GM19025 (cell line): Measurements from ENCODE around the gene GALNT13.
A peak's percentile ranks its signal among the peaks of the same experiment; 100 is the strongest.

Source experiments
- ATAC-seq: cut with Tn5 transposase; IDR thresholded peaks from one replicate; pipeline ENCODE4 v1.9.1; 2021; ENCODE audit warnings: mild to moderate bottlenecking, low read depth, moderate library complexity; ENCODE audit not compliant: unreplicated experiment

GALNT13 gene

DNA sequence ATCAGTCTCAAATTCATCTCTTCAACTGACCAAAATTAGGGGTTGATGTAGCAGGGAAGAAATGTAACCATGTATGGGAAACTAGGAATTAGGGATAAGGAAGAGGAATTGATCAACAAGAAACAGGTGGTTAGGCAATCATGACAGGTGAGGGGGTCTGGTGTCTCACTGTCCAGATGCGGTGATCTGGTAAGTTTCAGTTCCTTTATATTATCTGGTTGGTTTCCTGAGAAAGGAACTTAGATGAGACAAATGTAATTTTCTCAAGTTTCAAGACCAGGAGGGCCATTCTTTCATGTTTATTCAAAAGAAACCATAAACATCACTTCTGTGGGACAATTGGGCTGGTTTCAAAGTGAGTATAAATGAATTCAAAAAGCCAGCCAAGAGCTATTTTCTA, 520.5 kb downstream of the GALNT13 start:
- ATAC-seq, result peak; percentile 65

GRCh38 chr2:154394600-154394999, 522.9 kb downstream of the GALNT13 start:
- no peak for ATAC-seq

GRCh38 chr2:154400563-154401290, 529.0 kb downstream of the GALNT13 start:
- ATAC-seq, result no peak

GRCh38 chr2:154402213-154402612, 530.5 kb downstream of the GALNT13 start:
- no peak for ATAC-seq

DNA sequence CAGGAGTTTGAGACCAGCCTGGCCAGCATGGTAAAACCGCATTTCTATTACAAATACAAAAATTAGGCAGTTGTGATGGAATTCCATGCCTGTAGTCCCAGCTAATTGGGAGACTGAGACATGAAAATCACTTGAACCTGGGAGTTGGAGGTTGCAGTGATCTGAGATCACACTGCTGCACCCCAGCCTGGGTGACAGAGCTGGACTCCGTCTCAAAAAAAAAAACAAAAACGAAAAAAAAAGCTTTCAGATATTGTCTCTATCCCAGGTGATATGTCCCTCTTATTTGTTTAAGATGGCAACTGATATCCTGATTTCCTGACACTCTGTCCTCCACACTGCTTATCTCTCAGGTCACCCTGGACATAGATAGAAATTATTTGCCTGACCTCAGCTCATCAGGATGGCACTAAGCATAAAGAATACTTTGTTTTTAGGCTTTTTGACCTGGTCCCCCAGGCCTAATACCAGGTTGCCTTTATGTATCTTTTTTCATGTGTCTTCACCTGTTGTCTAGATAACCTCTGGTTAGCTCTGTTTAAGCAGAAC, 531.6 kb downstream of the GALNT13 start:
- ATAC-seq, result no peak

- no peak for ATAC-seq
These were observed 537.1 kb downstream of the GALNT13 start for GRCh38 chr2:154408786-154409185.

DNA sequence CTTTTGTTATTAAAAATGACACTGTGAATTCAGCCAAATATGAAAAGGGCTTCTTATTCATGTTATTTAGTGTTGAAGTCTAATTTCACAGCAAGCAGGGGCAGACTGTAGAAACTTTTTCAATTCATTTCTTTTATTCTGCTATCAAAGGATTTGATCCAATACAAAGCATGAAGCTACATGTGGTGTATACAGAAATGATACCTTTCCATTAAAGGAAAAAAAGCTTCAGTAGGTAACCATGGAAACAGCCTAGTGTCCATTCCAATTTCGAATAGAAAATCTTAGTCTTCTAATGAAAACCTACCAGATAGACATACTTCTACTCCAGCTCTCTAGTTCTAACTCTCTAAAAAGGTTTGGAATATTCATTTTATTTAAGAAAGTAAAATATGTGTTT, 550.5 kb downstream of the GALNT13 start:
- ATAC-seq, result no peak

GRCh38 chr2:154425994-154426393, 554.3 kb downstream of the GALNT13 start:
- ATAC-seq, result no peak

DNA sequence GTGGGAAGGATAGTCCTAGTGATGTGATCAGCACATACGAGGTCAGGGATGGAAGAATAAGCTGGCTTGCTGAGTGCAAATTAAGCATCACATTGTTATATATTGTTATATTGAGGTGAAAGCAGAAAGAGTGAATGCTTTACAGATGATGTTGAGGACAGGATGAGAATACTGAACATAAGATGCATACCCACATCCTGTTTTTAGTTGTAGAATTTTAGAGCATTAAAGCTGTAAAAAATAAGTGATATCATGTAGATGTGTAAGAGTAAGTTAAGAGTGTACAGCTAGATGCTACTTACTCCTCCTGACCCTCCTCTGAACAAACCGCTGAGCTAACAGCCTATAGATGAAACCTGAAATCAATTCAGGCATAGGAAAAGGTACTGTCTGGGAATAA, 555.7 kb downstream of the GALNT13 start:
- ATAC-seq, result no peak

DNA sequence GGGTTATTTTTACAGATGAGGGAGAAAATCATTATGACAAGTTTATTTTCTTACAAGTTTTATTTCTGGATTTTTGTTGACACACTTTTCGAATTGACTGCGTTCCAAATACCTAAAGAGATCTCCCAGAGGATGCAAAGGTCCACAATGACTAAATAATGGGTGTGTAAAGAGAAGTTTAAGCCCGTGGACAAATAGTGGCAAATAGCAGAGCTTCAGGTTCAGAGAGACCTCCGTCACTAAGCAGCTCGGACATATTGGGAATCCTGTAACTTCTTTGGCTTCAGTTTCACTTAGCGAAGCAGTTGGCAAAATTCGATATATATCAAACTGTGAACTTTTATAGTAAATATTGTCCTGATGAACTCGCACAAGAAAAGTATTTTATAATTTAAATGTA, 556.3 kb downstream of the GALNT13 start:
- no peak for ATAC-seq

DNA sequence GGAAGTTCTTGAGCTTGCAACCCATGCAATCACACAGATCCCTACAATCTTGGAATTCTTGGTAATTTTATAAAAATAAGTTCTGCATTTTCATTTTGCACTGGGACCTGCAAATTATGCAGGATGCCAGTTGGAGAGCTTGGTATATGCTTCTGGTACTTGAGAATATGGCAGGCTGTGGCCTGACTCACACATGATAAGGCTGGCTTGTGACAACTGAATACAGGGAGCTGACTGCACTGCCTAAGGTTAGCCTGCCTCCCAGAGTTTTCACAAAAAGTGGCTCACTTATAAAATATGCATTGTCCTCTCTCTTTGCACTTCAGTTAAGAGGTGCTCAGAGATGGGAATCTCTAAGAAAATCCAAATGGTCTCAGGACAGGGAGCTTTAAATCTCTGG, 561.3 kb downstream of the GALNT13 start:
- no peak for ATAC-seq

DNA sequence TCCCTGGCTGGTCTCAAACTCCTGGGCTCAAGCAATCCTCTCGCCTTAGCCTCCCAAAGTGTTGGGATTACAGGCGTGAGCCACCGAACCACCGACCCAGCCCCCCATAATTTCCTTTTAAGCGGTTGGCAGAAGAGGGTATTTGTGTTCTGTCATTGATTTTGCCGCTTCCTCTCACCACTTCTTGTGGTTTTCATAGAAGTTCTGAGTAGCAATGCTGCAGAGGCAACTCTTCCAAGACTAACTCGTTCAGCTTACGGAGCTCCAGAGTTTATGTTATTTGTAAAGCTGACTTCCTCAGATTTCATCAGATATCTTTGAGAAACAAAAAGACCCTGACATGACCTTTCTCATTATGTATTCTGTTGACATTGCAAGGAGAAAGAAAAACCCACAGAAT, 565.4 kb downstream of the GALNT13 start:
- no peak for ATAC-seq

DNA sequence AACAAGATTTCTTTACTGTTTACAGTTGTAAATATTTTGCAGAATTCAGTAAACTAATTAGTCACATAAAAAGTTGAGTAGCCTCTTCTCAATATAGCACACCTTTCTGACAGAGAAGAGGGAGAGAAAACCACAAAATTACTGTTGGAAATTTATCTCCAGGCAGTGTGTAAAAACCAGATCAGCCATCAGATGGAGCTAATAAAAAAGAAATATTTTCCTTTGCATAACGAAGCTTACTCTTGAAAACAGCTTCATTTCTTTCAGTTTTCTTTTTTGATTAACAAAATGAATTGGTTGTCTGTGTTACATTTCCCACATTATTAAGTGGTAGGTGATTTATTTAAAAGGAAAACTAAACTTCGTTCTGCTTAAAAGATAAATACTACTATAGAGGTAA, 567.4 kb downstream of the GALNT13 start:
- ATAC-seq, result no peak

DNA sequence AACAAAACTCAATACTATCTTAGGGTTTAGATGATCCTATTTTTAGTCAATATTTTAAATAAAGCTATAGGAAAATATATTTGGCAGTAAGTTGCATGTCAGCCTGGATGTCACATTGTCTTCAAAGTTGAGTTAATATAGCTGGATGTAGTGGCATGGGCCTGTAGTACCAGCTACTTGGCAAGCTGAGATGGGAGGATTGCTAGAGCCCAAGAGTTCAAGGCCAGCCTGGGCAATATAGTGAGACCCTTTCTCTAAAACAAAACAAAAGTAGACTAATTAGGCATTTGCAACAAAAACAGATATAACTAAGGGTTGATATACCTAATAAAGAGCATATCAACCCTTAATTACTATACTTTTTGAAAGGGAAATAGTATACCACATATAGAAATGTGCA, 572.2 kb downstream of the GALNT13 start:
- no peak for ATAC-seq

GRCh38 chr2:154446324-154446723, 574.6 kb downstream of the GALNT13 start:
- ATAC-seq, result no peak

GRCh38 chr2:154447727-154448418, 576.2 kb downstream of the GALNT13 start:
- no peak for ATAC-seq

- no peak for ATAC-seq
These were observed 578.4 kb downstream of the GALNT13 start for GRCh38 chr2:154449951-154450658.

DNA sequence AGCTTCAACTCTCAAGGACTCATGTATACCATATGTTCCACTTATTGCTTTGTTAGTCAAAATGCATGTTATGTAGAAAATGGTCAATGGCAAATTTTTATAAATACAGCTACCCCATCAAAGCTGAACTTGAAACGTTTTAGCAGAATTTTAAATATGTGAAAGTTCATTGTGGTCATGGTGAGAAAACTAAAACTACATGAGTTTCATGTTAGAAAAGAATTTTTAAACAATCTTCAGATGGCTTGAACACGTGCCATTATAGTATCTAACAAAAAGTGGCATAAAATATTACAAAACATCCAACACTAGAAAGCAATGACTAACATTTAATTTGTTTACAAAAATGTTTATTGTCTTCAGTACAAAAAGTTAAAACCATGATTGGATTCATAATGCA, 580.7 kb downstream of the GALNT13 start:
- no peak for ATAC-seq

GRCh38 chr2:154452906-154453493, 581.3 kb downstream of the GALNT13 start:
- ATAC-seq, result no peak

DNA sequence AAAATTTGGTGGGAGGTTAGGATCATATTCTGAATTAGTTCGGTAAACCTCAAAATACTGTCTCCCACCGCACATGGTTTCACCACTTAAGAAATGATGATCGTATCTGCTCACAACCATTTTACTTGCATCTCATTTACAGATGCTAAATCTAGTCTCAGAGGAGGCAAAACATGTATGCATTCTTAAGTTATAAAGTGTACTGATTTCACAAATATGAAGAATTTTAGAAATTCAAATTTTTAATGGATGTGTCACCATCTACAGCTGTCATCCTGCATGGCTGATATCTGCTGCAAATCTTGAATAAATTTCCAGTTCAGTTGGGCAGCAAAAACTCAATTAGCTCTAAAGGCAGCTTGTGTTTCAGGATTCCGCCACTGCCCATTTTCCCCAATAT, 583.4 kb downstream of the GALNT13 start:
- no peak for ATAC-seq

DNA sequence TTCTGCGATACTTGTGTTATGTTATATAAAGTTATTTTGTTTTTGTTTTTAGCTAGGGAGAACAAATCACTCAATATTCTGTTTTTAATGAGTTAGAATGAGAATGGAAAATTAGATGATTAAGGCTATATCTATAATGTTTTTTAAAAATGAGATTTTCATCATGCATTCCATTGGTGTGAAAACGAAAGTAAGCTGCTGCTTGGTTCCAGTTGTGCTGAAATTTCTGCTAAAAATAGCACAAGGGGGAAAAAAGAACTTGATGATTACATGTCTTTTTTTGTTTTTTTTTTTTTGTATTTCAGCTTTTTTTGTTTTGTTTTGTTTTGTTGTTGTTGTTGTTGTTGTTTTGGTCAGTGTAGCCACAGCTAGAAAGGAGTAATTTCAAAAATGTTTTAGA, 584.1 kb downstream of the GALNT13 start:
- ATAC-seq, result no peak
